Erythroblast (primary cell): ENCODE data around the gene PSENEN.
"Not testable (repeated sequence)": the region's sequence is repeated elsewhere in the genome, so short reads cannot be mapped to it uniquely, and the experiment has no call there.

Source experiments
- DNase-seq, 2 experiments: peaks; one replicate each; lab custom pipeline; 2025; lab: John Stamatoyannopoulos, UW
- GATA1 ChIP-seq: IDR thresholded peaks from 2 replicates; pipeline ENCODE4 v1.6.1; 2011; ENCODE audit warnings: low read depth, mild to moderate bottlenecking, control low read depth, low read length, moderate library complexity
- POLR2A ChIP-seq: IDR thresholded peaks from 2 replicates; pipeline ENCODE4 v1.6.1; 2011; ENCODE audit warnings: mild to moderate bottlenecking, low read length

The PSENEN gene

DNA sequence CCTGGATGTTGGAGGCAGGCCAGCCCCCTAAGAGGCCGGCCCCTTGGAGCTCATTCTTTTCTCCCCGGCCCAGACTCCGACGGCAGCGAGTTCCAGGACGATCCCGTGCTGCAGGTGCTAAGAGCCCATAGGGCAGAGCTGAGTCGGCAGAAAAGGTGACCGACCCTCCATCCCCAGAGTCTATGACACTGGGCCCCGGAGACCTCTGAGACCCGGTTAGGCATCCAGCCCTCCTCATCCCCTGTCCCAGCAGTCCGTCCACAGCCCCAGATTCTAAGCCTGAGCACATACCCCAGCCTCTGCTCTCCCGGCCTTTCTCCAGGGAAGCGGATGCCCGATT lies 22.6 kb downstream of the PSENEN start:
- TF ChIP-seq POLR2A (no peak), GATA1 (no peak)
- DNase-seq: no peak

DNA sequence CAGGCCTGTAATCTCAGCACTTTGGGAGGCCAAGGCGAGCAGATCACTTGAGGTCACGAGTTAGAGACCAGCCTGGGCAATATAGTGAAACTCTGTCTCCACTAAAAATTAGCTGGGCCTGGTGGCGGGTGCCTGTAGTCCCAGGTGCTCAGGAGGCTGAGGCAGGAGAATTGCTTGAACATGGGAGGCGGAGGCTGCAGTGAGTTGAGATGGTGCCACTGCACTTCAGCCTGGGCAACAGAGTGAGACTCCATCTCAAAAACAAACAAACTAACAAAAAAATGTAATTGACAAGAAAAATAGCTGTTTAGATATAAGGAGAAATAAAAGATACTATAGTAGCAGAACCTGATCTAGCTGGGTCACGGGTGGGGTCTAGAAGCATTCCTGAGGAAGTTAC lies 26.9 kb downstream of the PSENEN start:
- not testable (repeated sequence) for DNase-seq

DNA sequence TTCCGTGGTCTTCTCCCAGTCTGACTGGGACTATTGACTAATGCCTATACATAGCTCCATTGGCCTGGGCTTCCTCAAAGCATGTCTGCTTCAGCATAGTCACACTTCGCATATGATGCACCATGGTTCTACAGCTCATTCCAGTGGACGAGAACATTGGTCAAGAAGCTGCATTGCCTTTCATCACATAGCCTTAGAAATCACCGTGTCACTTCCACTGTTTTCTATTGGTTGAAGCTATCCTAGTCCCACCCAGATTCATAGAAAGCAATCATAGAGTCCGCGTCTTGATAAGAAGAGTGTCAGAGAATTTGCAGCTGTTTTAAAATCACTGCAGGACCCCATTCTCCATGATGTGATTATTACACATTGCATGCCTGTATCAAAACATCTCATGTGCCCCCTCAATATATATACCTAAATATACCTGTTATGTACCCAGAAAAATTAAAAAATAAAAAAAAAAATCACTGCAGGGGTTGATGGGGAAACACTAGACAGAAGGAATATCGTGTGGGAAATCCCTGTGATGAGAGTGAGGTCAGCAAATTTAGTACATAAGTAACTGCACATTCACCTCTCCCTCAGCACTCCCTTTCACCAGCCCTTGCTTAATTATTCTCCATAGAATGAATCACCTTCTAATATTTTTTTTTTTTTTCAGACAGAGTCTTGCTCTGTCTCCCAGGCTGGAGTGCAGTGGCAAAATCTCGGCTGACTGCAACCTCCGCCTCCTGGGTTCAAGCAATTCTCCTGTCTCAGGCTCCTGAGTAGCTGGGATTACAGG lies 27.8 kb downstream of the PSENEN start:
- no peak for DNase-seq
- TF ChIP-seq POLR2A: no peak
- no peak for TF ChIP-seq GATA1

DNA sequence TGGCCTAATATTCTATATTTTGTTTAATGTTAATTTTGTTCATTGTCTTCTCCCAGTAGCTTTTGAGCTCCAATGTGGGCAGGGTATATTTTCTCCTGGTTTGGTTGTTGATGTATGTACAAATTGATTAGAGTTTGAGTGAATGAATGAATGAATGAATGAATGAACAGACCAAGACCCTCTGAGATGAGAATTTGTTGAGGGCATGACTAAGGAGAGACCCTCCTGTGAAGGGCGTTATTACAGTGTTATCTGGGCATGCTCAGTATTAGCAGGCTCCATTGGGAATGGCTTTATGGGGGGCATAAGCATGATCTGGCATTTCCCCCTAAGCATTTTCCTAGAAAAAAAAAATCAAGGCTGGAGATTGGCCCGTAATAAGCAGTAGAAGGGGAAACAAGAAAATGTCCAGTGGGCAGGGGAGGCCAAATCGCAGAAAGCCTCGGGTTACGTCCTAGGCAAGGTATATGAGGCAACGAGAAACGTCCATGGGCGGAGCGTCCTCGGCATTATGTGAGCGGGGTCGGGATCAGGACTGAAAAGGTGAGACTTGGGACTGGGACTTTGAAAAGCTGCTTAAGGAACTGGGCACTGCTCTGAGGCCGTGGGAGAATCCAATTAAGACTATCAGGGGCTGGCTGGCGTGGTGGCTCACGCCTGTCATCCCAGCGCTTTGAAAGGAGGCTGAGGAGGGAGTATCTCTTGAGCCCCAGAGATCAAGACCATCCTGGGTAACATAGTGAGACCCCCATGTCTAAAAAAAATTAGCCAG lies 29.0 kb downstream of the PSENEN start:
- TF ChIP-seq GATA1 (no peak), POLR2A (no peak)
- DNase-seq: no peak

DNA sequence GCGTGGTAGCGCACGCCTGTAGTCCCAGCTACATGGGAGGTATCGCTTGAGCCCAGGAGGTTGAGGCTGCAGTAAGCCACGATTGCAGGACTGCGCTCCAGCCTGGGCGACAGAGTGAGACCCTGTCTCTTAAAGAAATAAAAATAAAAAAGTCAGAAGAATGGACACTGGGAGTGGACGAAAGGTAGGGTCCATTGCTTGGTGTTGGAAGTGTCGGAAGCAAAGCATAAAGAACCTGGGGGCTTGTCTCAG lies 29.5 kb downstream of the PSENEN start:
- no peak for DNase-seq
- TF ChIP-seq POLR2A: no peak
- TF ChIP-seq GATA1: no peak

DNA sequence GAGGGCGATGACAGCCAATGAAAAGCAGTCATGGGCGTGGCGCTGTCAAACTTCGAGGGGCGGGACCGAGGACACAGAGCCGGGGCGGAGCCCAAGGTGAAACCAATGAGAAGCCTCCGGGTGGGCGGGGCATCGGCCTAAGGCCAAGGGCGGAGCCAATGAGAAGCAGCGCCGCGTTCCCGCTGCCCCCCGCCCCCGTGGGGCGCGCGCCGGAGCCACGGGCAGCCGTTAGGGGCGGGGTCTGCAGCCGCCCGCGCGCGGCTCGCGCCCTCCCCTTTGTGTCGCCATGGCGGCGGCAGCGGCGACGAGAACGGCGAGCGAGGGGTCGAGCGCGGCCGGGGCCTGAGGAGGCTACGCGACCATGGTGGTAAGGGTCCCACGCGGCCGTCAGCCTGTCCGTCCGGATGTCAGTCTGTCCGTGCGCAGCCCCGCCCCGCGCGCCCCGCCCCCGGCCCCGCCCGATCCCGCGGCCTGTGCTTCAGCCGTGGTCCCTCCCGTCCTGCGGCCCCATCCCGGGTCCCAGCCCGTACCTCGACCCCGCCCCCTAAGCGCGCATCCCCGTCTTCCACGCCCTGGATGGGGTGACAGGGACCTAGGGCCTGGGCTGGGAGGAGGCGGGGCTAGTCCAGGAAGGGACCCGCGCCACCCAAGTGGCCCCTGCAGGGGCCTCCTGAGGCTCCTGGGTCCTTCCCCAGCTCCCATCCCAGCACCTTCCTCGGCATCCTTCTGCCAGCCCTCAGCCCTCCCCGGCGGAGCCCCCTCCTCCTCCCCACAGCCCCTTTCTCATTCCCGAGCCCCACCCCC lies 30.0 kb downstream of the PSENEN start, which contains the start of gene ARHGAP33:
TSS of gene ARHGAP33 (plus strand) at position 267 of the 804 bp plus-strand sequence. CDS start at position 362, 95 bp downstream.
- peak; percentile 67 for TF ChIP-seq POLR2A
- no peak for TF ChIP-seq GATA1
- DNase-seq: peak; percentile 97

DNA sequence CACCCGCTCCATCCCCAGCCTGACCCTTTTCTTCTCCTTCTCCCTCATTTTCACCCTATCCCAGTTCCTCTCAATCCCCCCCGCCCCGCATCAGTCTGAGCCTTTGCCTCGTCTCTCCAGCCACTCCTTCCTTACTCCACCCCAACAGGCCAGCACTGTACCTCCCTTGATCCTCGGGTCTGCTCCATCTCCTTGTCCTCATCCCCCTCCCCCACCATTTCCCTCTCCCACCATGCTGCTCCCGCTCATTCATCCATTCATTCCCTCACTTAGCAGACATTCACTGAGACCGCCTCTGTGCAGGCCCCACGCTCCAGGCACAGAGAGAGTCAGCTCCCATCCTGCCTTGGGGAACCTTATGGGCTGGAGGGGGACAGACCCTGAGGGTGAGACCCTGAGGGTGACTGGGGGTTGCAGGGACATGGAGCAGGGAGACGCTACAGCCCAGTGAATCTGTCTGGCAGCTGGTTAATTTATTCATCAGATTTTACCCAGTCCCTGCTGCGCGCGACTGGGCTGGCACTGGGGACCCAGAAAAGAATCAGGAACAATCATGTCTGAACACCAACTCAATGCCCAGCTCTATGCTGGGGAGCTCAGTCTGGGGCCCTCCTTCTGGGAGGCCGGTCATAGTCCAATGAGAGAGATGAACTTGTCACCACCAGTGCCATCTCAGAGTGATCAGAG lies 30.8 kb downstream of the PSENEN start:
- DNase-seq: no peak
- TF ChIP-seq POLR2A (no peak), GATA1 (no peak)

DNA sequence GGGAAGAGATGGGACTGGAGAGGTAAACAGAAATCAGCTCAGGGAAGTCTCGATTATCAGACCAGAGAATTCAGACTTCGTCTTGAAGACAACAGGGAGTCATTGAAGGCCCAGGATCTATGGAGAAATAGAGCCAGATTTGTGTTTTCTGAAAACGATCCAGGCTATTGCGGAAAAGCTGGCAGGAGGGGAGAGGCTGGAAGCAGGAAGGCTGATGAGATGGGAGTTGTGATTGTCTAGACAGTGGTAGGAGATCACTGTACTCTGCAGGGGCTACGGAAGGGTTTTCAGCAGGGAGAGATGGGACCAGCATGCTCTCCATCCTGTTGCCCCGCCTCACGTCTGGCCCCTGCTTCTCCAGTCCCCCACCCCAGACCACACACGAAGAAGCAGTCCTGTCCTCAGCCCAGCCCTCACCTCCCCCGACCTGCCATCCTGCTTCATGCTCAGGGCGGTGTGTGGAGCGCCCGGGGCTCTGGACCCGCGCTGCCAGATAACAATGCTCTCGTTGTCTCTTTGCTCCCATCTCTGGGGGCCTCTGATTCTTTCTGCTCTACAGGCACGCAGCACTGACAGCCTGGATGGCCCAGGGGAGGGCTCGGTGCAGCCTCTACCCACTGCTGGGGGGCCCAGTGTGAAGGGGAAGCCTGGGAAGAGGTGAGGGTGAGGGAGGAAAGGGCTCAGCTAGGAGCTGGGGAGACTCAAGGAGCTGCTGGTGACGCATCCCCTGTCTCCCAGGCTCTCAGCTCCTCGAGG lies 31.8 kb downstream of the PSENEN start:
- no peak for TF ChIP-seq POLR2A
- no peak for TF ChIP-seq GATA1
- no peak for DNase-seq

DNA sequence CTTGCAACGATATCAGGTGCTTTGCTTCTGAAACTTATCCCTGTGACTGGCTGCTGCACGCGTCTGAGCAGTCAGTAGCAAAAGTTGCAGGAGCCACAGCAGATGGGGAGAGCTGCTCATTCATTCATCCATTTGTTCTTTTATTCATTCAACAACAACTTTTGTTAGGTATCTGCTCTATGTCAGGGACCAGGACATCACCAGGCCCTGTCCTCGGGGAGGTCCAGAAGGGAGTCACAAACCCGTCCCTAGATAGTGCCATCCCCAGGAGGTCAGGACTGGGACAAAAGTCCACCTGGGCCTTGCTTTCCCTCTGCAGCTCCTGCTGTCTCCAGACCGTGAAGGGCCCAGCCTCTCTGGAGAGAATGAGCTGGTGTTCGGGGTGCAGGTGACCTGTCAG lies 32.5 kb downstream of the PSENEN start:
- no peak for TF ChIP-seq POLR2A
- TF ChIP-seq GATA1: no peak
- no peak for DNase-seq

DNA sequence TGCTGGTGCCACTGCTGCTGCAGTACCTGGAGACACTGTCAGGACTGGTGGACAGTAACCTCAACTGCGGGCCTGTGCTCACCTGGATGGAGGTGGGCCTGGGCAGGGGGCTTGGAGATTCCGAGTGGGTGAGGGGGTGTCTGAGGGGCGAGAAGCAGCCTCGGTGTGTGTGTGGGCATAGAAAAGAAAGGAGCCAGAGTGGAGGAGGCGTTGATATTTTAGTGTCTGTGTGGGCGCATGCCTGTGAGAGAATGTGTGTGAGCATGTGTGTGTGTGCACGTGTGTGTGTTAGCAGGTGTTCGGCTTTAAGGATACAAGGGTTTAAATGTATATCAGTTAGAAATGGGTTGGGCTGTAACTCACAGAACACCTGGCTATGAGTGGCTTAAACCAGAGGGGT lies 33.6 kb downstream of the PSENEN start:
- DNase-seq: no peak
- no peak for TF ChIP-seq POLR2A
- TF ChIP-seq GATA1: no peak

DNA sequence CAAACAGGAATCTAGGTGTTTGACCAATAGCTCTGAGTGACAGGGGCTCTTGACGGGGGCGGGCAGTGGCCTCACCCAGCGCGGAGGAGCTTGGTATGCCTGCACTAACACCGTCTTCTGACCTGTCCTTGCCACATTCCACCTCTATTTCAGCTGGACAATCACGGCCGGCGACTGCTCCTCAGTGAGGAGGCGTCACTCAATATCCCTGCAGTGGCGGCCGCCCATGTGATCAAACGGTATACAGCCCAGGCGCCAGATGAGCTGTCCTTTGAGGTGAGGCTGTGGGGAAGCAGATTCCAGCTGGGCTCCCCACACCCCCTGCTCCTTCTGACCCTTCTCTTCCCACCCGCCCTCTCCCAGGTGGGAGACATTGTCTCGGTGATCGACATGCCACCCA lies 34.6 kb downstream of the PSENEN start:
- DNase-seq: no peak

DNA sequence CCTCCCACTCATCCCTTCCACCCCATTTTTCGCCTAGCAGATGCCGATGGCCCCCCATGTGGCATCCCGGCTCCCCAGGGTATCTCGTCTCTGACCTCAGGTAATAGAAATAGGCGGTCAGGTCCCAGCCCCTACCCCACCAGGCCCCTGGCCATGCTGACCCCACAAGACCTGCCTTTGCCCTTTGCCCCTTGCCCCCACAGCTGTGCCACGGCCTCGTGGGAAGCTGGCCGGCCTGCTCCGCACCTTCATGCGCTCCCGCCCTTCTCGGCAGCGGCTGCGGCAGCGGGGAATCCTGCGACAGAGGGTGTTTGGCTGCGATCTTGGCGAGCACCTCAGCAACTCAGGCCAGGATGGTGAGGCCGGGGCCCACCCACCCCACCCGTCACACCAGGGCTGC lies 35.3 kb downstream of the PSENEN start:
- no peak for DNase-seq
- no peak for TF ChIP-seq POLR2A

More for the DNA sequence above, 34.6 kb downstream of the PSENEN start:
- no peak for TF ChIP-seq POLR2A
- no peak for TF ChIP-seq GATA1

DNA sequence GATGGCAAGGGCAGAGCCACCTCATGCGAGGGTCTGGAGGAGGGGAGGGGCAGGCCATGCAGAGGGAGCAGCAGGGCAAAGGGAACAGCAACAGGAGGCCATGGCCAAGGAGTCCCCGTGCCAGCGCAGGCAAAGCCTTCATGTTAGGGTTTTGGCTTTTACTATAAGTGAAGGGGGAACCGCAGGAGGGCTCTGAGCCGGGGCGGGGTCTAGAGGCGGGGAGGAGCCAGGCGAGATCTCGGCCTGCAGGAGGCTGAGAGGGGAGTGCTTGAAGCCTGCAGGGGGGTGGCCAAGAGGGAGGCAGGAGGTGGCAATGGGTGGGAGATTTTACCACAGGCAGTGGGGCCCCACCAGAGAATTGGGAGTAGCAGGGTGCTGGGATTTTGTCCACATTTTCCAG lies 36.2 kb downstream of the PSENEN start:
- TF ChIP-seq POLR2A: no peak
- no peak for TF ChIP-seq GATA1

More for the DNA sequence above, 36.2 kb downstream of the PSENEN start:
- no peak for DNase-seq
